H1 (cell line): Measurements from ENCODE around the gene LRTM2.

ENCODE experiments used
- ASH2L ChIP-seq: fragments of 200-600, 300-600 bp; sonication (generic); IDR thresholded peaks from one replicate; pipeline ENCODE4 v1.7.1; 2017; ENCODE audit warnings: low read length
- ATF2 ChIP-seq: IDR thresholded peaks from 2 replicates; pipeline ENCODE4 v1.6.1; 2012; ENCODE audit warnings: low read length, inconsistent platforms
- ATF3 ChIP-seq: IDR thresholded peaks from 2 replicates; pipeline ENCODE4 v1.6.1; 2011; ENCODE audit warnings: low read depth, mild to moderate bottlenecking, low read length; ENCODE audit not compliant: insufficient read depth
- BCL11A ChIP-seq, 2 experiments: IDR thresholded peaks; one replicate each; pipeline ENCODE4 v1.6.1; 2011; ENCODE audit warnings: low read depth in 2 of 2, low read length in 2 of 2, mild to moderate bottlenecking in 2 of 2
- CBX8 ChIP-seq: fragments of 300-800, 300-1000 bp; sonication (generic); IDR thresholded peaks from 2 replicates; pipeline ENCODE4 v1.7.1; 2016; ENCODE audit warnings: low read depth, low read length, borderline replicate concordance
- CTCF ChIP-seq, 3 experiments: IDR thresholded peaks; 1 replicate in 2 of 3; 2 replicates in 1 of 3; pipeline versions ENCODE4 v1.5.1 to v1.6.1; 2011; ENCODE audit warnings: low read length in 3 of 3, mild to moderate bottlenecking in 3 of 3, inconsistent platforms in 2 of 3, low read depth in 1 of 3, moderate library complexity in 1 of 3; ENCODE audit not compliant: insufficient read depth in 1 of 3; ENCODE audit errors: control extremely low read depth in 1 of 3
- EZH2 ChIP-seq: fragments of 200-600 bp; sonication (generic); IDR thresholded peaks from 2 replicates; pipeline ENCODE4 v1.7.1; 2012; ENCODE audit warnings: low read depth, mild to moderate bottlenecking, moderate library complexity, low read length, inconsistent platforms; ENCODE audit not compliant: severe bottlenecking
- GABPA ChIP-seq: IDR thresholded peaks from 2 replicates; pipeline ENCODE4 v1.6.1; 2011; ENCODE audit warnings: mild to moderate bottlenecking, low read length, moderate library complexity, borderline replicate concordance; ENCODE audit not compliant: insufficient read depth
- MAFK ChIP-seq: IDR thresholded peaks from 2 replicates; pipeline ENCODE4 v1.6.1; 2012; ENCODE audit warnings: low read depth, mild to moderate bottlenecking, improper control_type of control experiment, low read length
- POLR2A ChIP-seq, 2 experiments: IDR thresholded peaks; 1 replicate in 1 of 2; 2 replicates in 1 of 2; pipeline ENCODE4 v1.6.1; 2011; ENCODE audit warnings: low read depth in 2 of 2, low read length in 2 of 2, mild to moderate bottlenecking in 2 of 2; ENCODE audit errors: control extremely low read depth in 1 of 2
- POLR2AphosphoS5 ChIP-seq: IDR thresholded peaks from 2 replicates; pipeline ENCODE4 v1.6.1; 2011; ENCODE audit warnings: low read depth, low read length
- TAF1 ChIP-seq: IDR thresholded peaks from 2 replicates; pipeline ENCODE4 v1.6.1; 2011; ENCODE audit warnings: mild to moderate bottlenecking, low read depth, low read length

- no peak for TF ChIP-seq ASH2L
- no peak for TF ChIP-seq BCL11A (IDR thresholded peaks at IDR 0.05; ENCODE audit: low read depth in 2 of 2, low read length in 2 of 2)
- no peak for TF ChIP-seq ATF2
- TF ChIP-seq ATF3: no peak
- no peak for TF ChIP-seq EZH2
- no peak for TF ChIP-seq MAFK
- TF ChIP-seq GABPA: no peak
- TF ChIP-seq CTCF (IDR thresholded peaks at IDR 0.05; ENCODE audit: control extremely low read depth in 1 of 3, insufficient read depth in 1 of 3, low read depth in 1 of 3, low read length in 3 of 3): no peak
- no peak for TF ChIP-seq POLR2AphosphoS5
- no peak for TF ChIP-seq POLR2A (IDR thresholded peaks at IDR 0.05; ENCODE audit: control extremely low read depth in 1 of 2, low read depth in 2 of 2, low read length in 2 of 2)
- TF ChIP-seq CBX8: no peak
- TF ChIP-seq TAF1: no peak
These were observed 61.6 kb downstream of the LRTM2 start for GRCh38 chr12:1881936-1882335.
